WTC11 (cell line): ENCODE results near the gene FMNL2.

ENCODE experiments used
- ATF1 ChIP-seq: sonication (generic); formaldehyde crosslinking; IDR thresholded peaks from 2 replicates; pipeline ENCODE4 v1.8.1; 2023; ENCODE audit warnings: mild to moderate bottlenecking, moderate library complexity, missing genetic modification reagents
- CTCF ChIP-seq: fragments of 200-600 bp; IDR thresholded peaks from 2 replicates; pipeline ENCODE4 v1.8.0; 2022; ENCODE audit warnings: antibody characterized with exemption
- EMX1 ChIP-seq: fragments of 250-450 bp; sonication (Bioruptor Pico); IDR thresholded peaks from 2 replicates; pipeline ENCODE4 v1.8.0; 2021; ENCODE audit warnings: mild to moderate bottlenecking
- FOXJ3 ChIP-seq: sonication (generic); formaldehyde crosslinking; IDR thresholded peaks from 2 replicates; pipeline ENCODE4 v1.9.0; 2021; ENCODE audit warnings: missing genetic modification reagents, mild to moderate bottlenecking, borderline replicate concordance
- FOXK1 ChIP-seq: sonication (generic); formaldehyde crosslinking; IDR thresholded peaks from 2 replicates; pipeline ENCODE4 v1.8.0; 2022; ENCODE audit warnings: mild to moderate bottlenecking, moderate library complexity, missing genetic modification reagents
- FOXP1 ChIP-seq: sonication (generic); formaldehyde crosslinking; IDR thresholded peaks from 2 replicates; pipeline ENCODE4 v1.8.0; 2022; ENCODE audit warnings: missing genetic modification reagents, mild to moderate bottlenecking, moderate library complexity, borderline replicate concordance
- NFYB ChIP-seq: sonication (generic); formaldehyde crosslinking; conservative IDR thresholded peaks from 2 replicates; pipeline ENCODE4 v1.8.0; 2022; ENCODE audit warnings: low read depth, missing genetic modification reagents
- STAT6 ChIP-seq: sonication (generic); formaldehyde crosslinking; conservative IDR thresholded peaks from 2 replicates; pipeline ENCODE4 v1.8.1; 2023; ENCODE audit warnings: mild to moderate bottlenecking, low read depth, missing genetic modification reagents, moderate library complexity
- ZNF121 ChIP-seq: sonication (generic); formaldehyde crosslinking; IDR thresholded peaks from 2 replicates; pipeline ENCODE4 v1.8.0; 2023; ENCODE audit warnings: missing genetic modification reagents
- ZNF263 ChIP-seq: sonication (generic); formaldehyde crosslinking; IDR thresholded peaks from 2 replicates; pipeline ENCODE4 v1.8.1; 2022; ENCODE audit warnings: low read depth, mild to moderate bottlenecking, moderate library complexity, missing genetic modification reagents
- TF ChIP-seq, protein P1 (sequence below): sonication (generic); formaldehyde crosslinking; IDR thresholded peaks from 2 replicates; pipeline ENCODE4 v1.8.1; 2023; ENCODE audit warnings: mild to moderate bottlenecking, missing genetic modification reagents, moderate library complexity

DNA sequence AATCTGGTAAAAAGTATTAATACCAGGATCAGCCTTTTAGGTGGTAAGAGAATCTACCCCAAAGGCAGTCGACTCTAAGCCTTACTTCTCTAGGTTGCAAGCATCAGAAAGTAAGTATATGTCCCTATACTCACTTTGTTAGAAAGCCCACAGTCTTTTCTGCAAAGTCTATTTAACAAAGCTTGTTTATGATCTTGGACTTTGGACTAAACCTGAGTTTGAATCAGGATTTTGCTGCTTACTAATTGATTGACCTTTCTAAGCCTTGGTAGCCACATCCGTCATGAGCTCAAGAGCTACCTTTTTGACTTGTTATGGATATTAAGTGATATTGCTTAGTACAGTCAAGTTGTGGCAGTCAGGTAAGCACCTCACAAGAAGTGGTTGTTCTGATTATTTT is 18.4 kb downstream of the FMNL2 start:
- TF ChIP-seq STAT6 (CRISPR knock-in tag) (no peak), CTCF (no peak), EMX1 (CRISPR knock-in tag) (no peak), FOXJ3 (CRISPR knock-in tag) (no peak), FOXP1 (CRISPR knock-in tag) (no peak), ZNF121 (CRISPR knock-in tag) (no peak), ATF1 (no peak), ZNF263 (CRISPR knock-in tag) (no peak), FOXK1 (CRISPR knock-in tag) (no peak), NFYB (no peak)
- TF ChIP-seq, protein P1, sequence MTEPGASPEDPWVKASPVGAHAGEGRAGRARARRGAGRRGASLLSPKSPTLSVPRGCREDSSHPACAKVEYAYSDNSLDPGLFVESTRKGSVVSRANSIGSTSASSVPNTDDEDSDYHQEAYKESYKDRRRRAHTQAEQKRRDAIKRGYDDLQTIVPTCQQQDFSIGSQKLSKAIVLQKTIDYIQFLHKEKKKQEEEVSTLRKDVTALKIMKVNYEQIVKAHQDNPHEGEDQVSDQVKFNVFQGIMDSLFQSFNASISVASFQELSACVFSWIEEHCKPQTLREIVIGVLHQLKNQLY (CRISPR knock-in tag) = no peak
